ENCODE results near the gene REPIN1.

Gene REPIN1

DNA sequence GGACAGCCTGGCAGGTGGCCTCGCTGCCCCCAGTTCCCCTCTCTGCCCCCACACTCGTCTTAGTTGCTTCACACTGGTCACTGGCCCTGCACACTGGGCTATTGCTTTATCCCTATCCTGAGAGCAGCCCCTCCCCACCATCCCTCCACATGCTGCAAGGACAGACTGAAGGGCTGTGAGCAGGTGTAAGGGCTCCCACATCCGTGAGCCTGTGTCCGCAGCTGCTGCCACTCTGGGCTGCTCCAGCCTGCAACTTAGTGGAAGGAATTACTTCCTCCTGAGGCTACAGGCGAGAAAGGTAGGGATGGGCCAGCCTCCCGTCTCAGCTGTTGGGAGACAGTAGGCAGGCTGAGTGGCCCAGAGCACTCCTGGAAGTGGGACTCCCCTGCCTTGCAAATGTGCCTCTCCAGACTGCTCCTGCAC, 31.0 kb upstream of the REPIN1 start:
- DNase-seq = no peak

GRCh38 chr7:150338166-150338829, 30.3 kb upstream of the REPIN1 start:
- no peak for DNase-seq

- DNase-seq = no peak
Measured at GRCh38 chr7:150339409-150339809, 29.2 kb upstream of the REPIN1 start.

- DNase-seq = no peak
Measured at GRCh38 chr7:150340024-150340749, 28.4 kb upstream of the REPIN1 start.

- no peak for DNase-seq
Measured at GRCh38 chr7:150340875-150341262, 27.8 kb upstream of the REPIN1 start.

DNA sequence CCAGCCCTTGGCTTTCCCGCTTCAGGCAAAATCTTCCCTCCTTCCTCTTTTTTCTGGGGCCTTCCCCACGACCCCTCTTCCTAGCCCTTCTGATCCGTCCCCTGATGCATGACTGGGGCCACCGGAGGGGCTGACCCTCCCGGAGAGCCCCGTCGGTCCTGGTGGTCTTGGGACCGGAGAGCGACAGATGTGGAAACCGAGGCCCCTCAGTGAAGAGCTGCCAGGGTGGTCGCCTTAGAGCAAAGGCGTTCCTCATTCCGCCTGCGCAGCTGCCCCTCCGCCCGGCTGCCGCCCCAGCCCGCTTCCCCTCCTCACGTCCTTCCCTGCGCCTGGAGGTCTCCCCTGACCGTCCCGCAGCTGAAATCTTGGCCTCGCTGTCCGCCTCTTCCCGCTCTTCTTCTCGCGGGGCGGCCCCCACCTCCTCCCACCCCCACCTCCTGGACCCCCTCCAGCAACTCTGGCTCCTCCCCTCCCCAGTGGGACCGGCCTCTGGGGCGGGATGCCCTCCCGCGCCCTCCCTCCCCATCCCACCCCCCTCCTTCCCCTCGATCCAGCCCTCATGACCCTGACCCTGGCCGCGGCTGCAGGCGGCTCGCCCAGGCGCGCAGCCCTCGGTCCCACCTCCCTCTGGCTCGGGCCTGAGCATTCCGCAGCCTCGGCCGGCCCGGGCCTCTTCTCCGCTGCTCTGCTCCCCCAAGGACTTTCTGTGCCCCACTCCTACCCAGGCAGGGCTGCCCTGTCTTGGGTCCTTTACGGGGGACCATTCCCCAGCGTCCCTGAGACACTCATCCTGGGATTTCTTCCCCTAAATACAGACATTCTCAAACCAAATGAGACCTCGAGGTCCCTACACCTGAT, 27.1 kb upstream of the REPIN1 start, which contains the start of gene RARRES2:
Gene RARRES2 (minus strand): TSS at position 367 of the 858 bp plus-strand sequence. CDS start 1,020 bp downstream, outside the sequence.
- no peak for DNase-seq

GRCh38 chr7:150342121-150342408, 26.6 kb upstream of the REPIN1 start:
- DNase-seq = no peak

- no peak for DNase-seq
Measured at GRCh38 chr7:150343225-150343624, 25.4 kb upstream of the REPIN1 start.

- no peak for DNase-seq
Measured at GRCh38 chr7:150344299-150344698, 24.3 kb upstream of the REPIN1 start.

- no peak for DNase-seq
Measured at GRCh38 chr7:150345012-150345411, 23.6 kb upstream of the REPIN1 start.

- no peak for DNase-seq
Measured at GRCh38 chr7:150346922-150347321, 21.7 kb upstream of the REPIN1 start.

DNA sequence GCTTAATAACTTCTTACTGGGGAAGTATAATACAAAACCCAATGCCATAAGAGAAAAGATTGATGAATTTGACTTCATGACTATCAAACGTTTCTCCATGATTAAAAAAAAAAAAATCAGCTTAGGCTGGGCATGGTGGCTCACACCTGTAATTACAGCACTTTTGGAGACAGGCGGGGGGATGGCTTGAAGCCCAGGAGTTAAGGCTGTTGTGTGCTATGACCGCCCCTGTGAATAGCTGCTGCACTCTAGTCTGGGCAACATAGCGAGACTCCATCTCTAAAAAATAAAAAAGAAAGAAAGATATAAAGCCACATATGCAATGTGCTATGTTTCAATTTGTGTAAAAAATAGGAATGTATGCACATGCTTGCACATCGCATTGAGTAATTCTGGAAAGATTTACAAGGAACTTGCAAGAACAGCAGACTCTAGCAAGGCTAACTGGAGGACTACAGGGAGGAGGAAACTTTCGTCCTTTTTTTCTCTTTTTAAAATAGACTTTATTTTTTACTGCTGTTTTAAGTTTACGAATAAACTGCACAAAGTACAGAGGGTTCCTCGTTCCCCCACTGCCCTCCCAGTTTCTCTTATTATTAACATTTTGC, 16.9 kb upstream of the REPIN1 start:
- DNase-seq = no peak

GRCh38 chr7:150355666-150356059, 13.0 kb upstream of the REPIN1 start:
- DNase-seq = no peak

GRCh38 chr7:150356265-150356897, 12.2 kb upstream of the REPIN1 start:
- peak; percentile 80 for DNase-seq

GRCh38 chr7:150357270-150357669, 11.4 kb upstream of the REPIN1 start:
- DNase-seq = peak; percentile 88

DNA sequence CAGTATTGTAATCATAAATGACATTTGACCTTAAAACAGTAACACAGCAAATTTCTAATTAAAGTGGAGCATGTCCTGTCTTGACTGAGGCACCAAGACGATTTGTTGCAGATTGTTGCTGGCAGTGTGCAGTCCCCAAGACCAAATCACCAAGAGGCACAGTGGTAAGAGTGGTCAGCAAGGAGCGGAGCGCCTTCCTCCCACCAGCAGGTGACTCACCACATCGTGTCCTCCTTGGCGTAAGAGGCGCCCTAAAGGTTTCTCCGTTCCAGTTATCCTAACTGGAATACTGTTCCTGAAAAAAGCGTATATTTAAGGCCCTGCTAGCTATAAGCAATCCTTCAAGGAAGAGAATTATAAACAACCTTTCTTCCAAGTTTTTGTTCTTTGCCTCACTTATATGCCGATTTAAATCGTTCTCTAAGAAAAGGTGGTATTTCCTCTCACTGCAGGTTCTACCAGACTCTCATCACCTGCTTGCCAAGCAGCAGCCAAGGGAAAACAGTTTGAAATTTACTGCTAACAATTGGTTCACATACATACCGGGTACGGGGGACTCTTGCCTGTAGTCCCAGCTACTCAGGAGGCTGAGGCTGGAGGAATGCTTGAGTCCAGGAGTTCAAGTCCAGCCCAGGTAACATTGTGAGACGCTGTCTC, 10.7 kb upstream of the REPIN1 start:
- DNase-seq = no peak

GRCh38 chr7:150358433-150358832, 10.2 kb upstream of the REPIN1 start:
- no peak for DNase-seq

- DNase-seq = no peak
Measured at GRCh38 chr7:150358988-150359621, 9.5 kb upstream of the REPIN1 start.

- no peak for DNase-seq
Measured at GRCh38 chr7:150359622-150360362, 8.8 kb upstream of the REPIN1 start.

DNA sequence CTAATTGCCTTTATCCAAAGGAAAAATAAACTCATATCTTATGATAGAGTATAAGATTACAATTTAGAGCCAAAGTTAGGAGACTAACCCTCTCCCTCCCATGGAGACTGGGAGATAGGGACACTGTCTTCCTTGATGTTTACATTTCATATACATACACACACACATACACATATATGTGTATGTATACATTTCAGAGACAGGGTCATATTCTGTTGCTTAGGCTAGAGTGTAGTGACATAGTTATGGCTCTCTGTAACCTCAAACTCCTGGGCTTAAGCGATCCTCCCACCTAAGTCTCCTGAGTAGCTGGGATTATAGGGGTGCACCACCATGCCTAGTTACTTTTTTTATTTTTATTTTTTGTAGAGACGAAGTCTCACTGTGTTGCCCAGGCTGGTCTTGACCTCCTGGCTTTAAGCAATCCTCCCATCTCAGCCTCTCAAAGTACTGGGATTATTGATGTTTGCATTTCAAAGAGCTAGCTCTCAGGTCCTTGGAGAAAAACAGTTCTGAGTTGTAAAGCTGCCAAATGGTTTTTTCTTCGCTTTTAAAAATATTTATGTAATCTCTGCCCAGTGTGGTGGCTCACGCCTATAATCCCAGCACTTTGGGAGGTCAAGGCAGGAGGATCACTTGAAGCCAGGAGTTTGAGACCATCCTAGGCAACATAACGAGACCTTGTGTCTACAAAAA, 8.1 kb upstream of the REPIN1 start:
- DNase-seq = no peak

All from NCI-H1694 (cell line).